Vagina (tissue), 2 donors: ENCODE results near the gene FRMPD4. TPM values are rescaled to one million over a fixed set of nuclear protein-coding genes. Genes with fewer than 3 reads are reported as not detected.

Experiments used
- DNase-seq, 2 donors: peaks; one replicate each; pipeline ENCODE4 v3.0.0-alpha.2; 2017; ENCODE audit errors: extremely low spot score in 2 of 2
- H3K27ac ChIP-seq: fragments of 200-600 bp; sonication (generic); one replicate; pipeline ENCODE4 v1.5.1; 2019
- H3K27me3 ChIP-seq: fragments of 200-600 bp; sonication (generic); one replicate; pipeline ENCODE4 v1.5.1; 2019
- H3K36me3 ChIP-seq, 2 donors: fragments of 200-600 bp; sonication (generic); one replicate each; pipeline ENCODE4 v1.5.1; 2017 to 2019
- H3K4me1 ChIP-seq: fragments of 200-600 bp; sonication (generic); one replicate; pipeline ENCODE4 v1.5.1; 2019
- H3K4me3 ChIP-seq, 2 donors: fragments of 200-600 bp; sonication (generic); 1 replicate in 1 of 2; 2 replicates in 1 of 2; pipeline ENCODE4 v1.5.1; 2016 to 2019
- H3K9me3 ChIP-seq: fragments of 200-600 bp; sonication (generic); one replicate; pipeline ENCODE4 v1.5.1; 2019
- CTCF ChIP-seq, 3 experiments: fragments of 450-650 bp in 2 of 3; fragments of 200-600 bp in 1 of 3; sonication (generic) in 1 of 3; IDR thresholded peaks; one replicate each; pipeline ENCODE4 v1.5.1; 2017 to 2019; ENCODE audit warnings: antibody characterized with exemption in 3 of 3, mild to moderate bottlenecking in 2 of 3, moderate library complexity in 2 of 3
- POLR2A ChIP-seq, 2 donors: fragments of 450-650 bp; IDR thresholded peaks; one replicate each; pipeline ENCODE4 v1.6.1; 2017; ENCODE audit warnings: antibody characterized with exemption in 2 of 2, mild to moderate bottlenecking in 2 of 2, moderate library complexity in 2 of 2
- POLR2AphosphoS5 ChIP-seq, 2 donors: sonication (generic); formaldehyde crosslinking; IDR thresholded peaks; one replicate each; pipeline ENCODE4 v1.9.0; 2017; ENCODE audit warnings: antibody characterized with exemption in 2 of 2, mild to moderate bottlenecking in 2 of 2, low read depth in 1 of 2; ENCODE audit not compliant: insufficient read depth in 1 of 2
- intact Hi-C: fragments of 100-400 bp; cut with DNase I; formaldehyde crosslinking; loops from one replicate; pipeline ENCODE4 v1.15.1; 2023
- total RNA-seq: library from RNA; depleted of rRNA; stranded (reverse); fragments of >200 nt; gene quantifications from one replicate; pipeline ENCODE4 v1.2.3, GENCODE V29; 2016

Gene FRMPD4
- total RNA-seq, 1 donor from 2014 or later: not detected

- no peaks in the 10 kb centered on the region for H3K4me1 ChIP-seq
- intact Hi-C loops: no loop called here
- no peaks in the 10 kb centered on the region for H3K9me3 ChIP-seq
- no peak for DNase-seq
- H3K27me3 ChIP-seq: no peaks in the 10 kb centered on the region
- no peak overlapping the region for H3K27ac ChIP-seq
- no peak for TF ChIP-seq CTCF (IDR thresholded peaks at IDR 0.05)
- no peak for TF ChIP-seq POLR2A (IDR thresholded peaks at IDR 0.05)
- no peak for TF ChIP-seq POLR2AphosphoS5 (IDR thresholded peaks at IDR 0.05; ENCODE audit: insufficient read depth in 1 of 2, low read depth in 1 of 2)
- no peak overlapping the region for H3K4me3 ChIP-seq
- no peaks in the 10 kb centered on the region for H3K36me3 ChIP-seq
Measured at GRCh38 chrX:12245650-12246645, 107.7 kb downstream of the FRMPD4 start.

- Histone ChIP-seq H3K27ac (no peak overlapping the region), H3K4me3 (no peak overlapping the region), H3K27me3 (no peaks in the 10 kb centered on the region), H3K9me3 (no peaks in the 10 kb centered on the region), H3K36me3 (no peaks in the 10 kb centered on the region), H3K4me1 (no peaks in the 10 kb centered on the region)
- TF ChIP-seq POLR2A (IDR thresholded peaks at IDR 0.05) (no peak), POLR2AphosphoS5 (IDR thresholded peaks at IDR 0.05; ENCODE audit: insufficient read depth in 1 of 2, low read depth in 1 of 2) (no peak), CTCF (IDR thresholded peaks at IDR 0.05) (no peak)
- intact Hi-C loops: no loop called here
- no peak for DNase-seq
Measured at GRCh38 chrX:12249997-12250396, 111.7 kb downstream of the FRMPD4 start.

- intact Hi-C loops: no loop called here
- Histone ChIP-seq H3K9me3 (no peaks in the 10 kb centered on the region), H3K4me1 (no peaks in the 10 kb centered on the region), H3K4me3 (no peak overlapping the region), H3K27ac (no peak overlapping the region), H3K36me3 (no peaks in the 10 kb centered on the region), H3K27me3 (no peaks in the 10 kb centered on the region)
- TF ChIP-seq POLR2A (IDR thresholded peaks at IDR 0.05) (no peak), POLR2AphosphoS5 (IDR thresholded peaks at IDR 0.05; ENCODE audit: insufficient read depth in 1 of 2, low read depth in 1 of 2) (no peak), CTCF (IDR thresholded peaks at IDR 0.05) (no peak)
- DNase-seq: no peak
Measured at GRCh38 chrX:12263211-12263610, 124.9 kb downstream of the FRMPD4 start.

- no peak for DNase-seq
- Histone ChIP-seq H3K27ac (no peak overlapping the region), H3K4me1 (no peaks in the 10 kb centered on the region), H3K9me3 (no peaks in the 10 kb centered on the region), H3K27me3 (no peaks in the 10 kb centered on the region), H3K36me3 (no peaks in the 10 kb centered on the region), H3K4me3 (no peak overlapping the region)
- no peak for TF ChIP-seq CTCF (IDR thresholded peaks at IDR 0.05)
- TF ChIP-seq POLR2A (IDR thresholded peaks at IDR 0.05): no peak
- TF ChIP-seq POLR2AphosphoS5 (IDR thresholded peaks at IDR 0.05; ENCODE audit: insufficient read depth in 1 of 2, low read depth in 1 of 2): no peak
- intact Hi-C loops: no loop called here
Measured at GRCh38 chrX:12269484-12269883, 131.2 kb downstream of the FRMPD4 start.

GRCh38 chrX:12278151-12278550 lies 139.9 kb downstream of the FRMPD4 start:
- Histone ChIP-seq H3K27ac (no peak overlapping the region), H3K4me3 (no peak overlapping the region), H3K4me1 (no peaks in the 10 kb centered on the region)

More at GRCh38 chrX:12278151-12278550, 139.9 kb downstream of the FRMPD4 start:
- DNase-seq: no peak
- no peaks in the 10 kb centered on the region for H3K27me3 ChIP-seq
- intact Hi-C loops: no loop called here
- no peaks in the 10 kb centered on the region for H3K36me3 ChIP-seq
- TF ChIP-seq CTCF (IDR thresholded peaks at IDR 0.05) (no peak), POLR2AphosphoS5 (IDR thresholded peaks at IDR 0.05; ENCODE audit: insufficient read depth in 1 of 2, low read depth in 1 of 2) (no peak), POLR2A (IDR thresholded peaks at IDR 0.05) (no peak)
- H3K9me3 ChIP-seq: no peaks in the 10 kb centered on the region
